NCI-H2227 (cell line): ENCODE measurements around the gene CEND1.
A peak's percentile ranks its signal among the peaks of the same experiment; 100 is the strongest.
"Not testable (repeated sequence)": the region's sequence is repeated elsewhere in the genome, so short reads cannot be mapped to it uniquely, and the experiment has no call there.

Experiments
- DNase-seq: peaks from one replicate; lab custom pipeline; 2025; ENCODE audit not compliant: unreplicated experiment; lab: John Stamatoyannopoulos, UW

The CEND1 gene

DNA sequence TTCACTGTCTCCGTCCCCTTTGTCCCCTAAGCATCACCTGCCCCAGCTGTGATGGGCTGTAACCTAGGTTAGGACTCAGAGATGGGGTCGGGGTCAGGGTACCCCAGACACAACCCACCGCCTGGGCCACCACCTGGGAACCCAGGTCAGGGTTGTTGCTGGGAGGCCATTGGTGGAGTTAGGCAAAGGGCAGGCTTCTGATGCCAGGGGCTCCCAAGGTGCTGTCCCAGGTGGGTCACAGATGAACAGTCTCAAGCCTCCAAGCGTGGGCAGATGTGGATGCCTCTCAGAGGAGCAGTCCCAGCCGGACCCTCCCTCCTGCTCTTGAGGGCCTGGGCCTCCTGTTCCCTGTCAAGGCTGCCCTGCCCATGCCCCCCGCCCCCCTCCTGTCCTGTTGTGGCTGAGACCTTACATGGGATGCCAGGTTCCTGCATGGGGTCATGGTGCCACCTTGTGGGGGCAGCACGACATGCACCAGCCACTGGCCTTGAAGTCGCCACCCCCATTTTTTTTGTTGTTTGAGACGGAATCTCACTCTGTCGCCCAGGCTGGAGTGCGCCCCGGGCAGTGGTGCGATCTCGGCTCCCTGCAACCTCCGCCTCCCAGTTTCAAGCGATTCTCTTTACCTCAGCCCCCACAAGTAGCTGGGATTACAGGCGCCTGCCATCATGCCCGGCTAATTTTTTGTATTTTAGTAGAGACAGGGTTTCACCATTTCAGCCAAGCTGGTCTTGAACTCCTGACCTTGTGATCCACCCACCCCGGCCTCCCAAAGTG is 24.7 kb downstream of the CEND1 start:
- DNase-seq, result peak; percentile 66

- no peak for DNase-seq
Observed at GRCh38 chr11:764322-765024, 25.4 kb downstream of the CEND1 start.

GRCh38 chr11:763549-764321 is 26.2 kb downstream of the CEND1 start:
- no peak for DNase-seq

DNA sequence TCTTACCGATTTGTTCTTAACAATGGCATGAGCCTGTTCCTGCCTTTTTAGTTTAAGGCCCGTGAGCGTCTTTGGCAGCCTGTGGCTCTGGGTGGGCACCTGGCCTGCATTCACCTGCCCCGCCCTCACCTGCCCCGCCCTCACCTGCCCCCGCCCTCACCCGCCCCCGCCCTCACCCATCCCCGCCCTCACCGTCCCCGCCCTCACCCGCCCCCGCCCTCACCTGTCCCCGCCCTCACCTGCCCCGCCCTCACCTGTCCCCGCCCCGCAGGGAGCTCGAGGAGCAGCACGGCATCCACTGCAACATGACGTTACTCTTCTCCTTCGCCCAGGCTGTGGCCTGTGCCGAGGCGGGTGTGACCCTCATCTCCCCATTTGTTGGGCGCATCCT is 26.8 kb downstream of the CEND1 start:
- no peak for DNase-seq

GRCh38 chr11:762421-763072 is 27.3 kb downstream of the CEND1 start:
- DNase-seq, result peak; percentile 37

DNA sequence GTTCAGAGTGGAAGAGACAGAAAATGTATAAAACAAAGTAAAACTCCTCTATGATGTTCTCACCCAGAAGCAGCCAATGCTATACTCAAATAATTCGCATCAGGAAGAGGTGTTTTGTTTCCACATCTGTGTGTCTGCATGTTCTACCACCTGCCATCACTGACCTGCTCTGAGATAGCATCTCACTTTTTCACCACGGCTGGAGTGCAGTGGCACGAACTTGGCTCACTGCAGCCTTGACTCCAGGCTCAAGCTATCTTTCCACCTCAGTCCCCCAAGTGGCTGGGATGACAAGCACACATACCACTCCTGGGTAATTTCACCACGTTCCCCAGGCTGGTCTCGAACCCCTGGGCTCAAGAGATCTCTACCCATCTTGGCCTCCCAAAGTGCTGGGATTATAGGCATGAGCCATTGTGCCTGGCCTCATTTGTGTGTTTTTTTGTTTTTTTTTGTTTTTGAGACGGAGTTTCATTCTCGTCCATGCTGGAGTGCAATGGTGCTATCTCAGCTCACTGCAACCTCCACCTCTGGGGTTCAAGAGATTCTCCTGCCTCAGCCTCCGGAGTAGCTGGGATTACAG is 28.3 kb downstream of the CEND1 start:
- DNase-seq, result no peak

- no peak for DNase-seq
Observed at GRCh38 chr11:760236-760635, 29.7 kb downstream of the CEND1 start.

- DNase-seq, result no peak
Observed at GRCh38 chr11:749731-750130, 40.2 kb downstream of the CEND1 start.

- DNase-seq, result no peak
Observed at GRCh38 chr11:748007-748359, 41.9 kb downstream of the CEND1 start.

DNA sequence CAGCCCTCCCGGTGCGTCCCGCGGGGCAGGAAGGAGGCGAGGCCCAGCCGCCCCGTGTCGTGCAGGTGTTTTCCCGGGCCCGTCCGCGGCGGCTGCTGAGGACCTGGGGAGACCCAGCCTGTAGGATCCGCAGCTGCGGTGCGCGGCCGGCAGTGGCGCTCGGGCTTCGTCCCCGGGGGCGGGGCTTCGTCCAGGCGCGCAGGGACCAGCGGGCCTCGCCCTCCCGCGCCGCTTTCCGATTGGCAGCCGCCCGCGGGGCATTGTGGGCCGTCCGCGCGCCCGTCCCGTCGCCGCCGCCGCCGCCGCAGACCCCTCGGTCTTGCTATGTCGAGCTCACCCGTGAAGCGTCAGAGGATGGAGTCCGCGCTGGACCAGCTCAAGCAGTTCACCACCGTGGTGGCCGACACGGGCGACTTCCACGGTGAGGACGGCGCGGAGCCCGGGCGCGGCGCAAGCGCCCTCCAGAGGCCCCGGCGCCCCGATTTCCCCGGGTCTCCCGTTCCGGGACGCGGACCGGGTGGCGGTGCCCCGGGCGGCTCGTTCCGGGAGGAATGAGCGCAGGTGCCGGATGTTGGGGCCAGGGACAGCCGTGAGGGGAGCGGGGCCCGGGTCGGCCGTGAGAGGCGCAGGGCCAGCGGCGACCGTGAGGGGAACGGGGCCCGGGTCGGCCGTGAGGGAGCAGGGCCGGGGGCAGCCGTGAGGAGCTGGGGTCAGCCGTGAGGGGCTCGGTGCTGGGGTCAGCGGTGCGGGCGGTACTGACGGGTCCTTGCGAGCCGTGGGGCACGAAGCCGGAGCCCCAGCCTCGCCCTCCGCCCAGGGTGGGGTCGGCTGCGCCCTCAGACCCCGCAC is 42.5 kb downstream of the CEND1 start, which contains the start of gene TALDO1:
TALDO1 (plus strand) TSS at position 307 of the 849 bp plus-strand sequence; CDS start at position 325, 18 bp downstream.
- DNase-seq, result peak; percentile 98

GRCh38 chr11:746289-747157 is 43.4 kb downstream of the CEND1 start:
- peak; percentile 75 for DNase-seq

GRCh38 chr11:745428-745827 is 44.5 kb downstream of the CEND1 start:
- DNase-seq, result no peak

GRCh38 chr11:742571-743201 is 47.2 kb downstream of the CEND1 start:
- no peak for DNase-seq

GRCh38 chr11:742156-742546 is 47.7 kb downstream of the CEND1 start:
- DNase-seq, result no peak

DNA sequence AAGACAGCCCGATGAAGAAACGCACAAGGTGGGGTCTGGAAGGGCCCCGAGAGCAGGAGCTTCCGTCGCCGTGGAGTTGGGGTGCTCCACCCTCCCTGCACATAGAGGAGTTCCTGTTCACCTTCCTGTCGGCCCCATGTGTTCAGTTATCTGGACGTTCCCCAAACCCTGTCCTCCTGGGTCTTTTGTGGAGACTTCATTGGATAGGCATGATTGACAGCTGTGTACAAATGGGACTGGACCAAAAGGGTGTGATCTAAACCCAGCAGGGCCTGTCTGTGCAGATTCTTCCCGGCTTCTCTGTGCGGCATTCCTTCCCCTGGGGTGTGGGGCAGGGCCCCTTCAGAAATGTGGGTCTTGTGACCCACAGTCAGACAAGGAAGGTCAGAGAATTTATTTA is 52.0 kb downstream of the CEND1 start:
- not testable (repeated sequence) for DNase-seq

DNA sequence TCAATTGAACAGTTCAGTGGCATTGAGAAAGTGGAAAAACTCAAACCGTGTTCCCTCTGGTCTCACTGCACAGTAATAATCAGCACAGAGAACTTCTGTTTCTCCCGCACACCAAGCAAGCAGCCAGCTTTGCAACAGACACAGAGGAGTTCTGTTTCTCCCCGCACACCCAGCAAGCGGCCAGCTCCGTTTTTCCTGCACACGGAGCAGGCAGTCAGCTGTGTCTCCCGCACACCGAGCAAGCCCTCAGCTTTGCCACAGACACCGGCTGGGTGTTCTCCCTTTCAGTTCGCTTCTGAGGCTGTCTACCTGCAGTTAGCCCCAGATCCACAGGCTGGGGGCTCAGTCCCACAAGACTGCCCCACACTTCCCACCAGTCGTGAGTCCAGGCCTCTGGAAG is 52.5 kb downstream of the CEND1 start:
- DNase-seq, result peak; percentile 28
